ENCODE measurements around the gene ZNF511.

GRCh38 chr10:133271521-133272300 lies 37.0 kb upstream of the ZNF511 start:
- TF ChIP-seq, protein P1, sequence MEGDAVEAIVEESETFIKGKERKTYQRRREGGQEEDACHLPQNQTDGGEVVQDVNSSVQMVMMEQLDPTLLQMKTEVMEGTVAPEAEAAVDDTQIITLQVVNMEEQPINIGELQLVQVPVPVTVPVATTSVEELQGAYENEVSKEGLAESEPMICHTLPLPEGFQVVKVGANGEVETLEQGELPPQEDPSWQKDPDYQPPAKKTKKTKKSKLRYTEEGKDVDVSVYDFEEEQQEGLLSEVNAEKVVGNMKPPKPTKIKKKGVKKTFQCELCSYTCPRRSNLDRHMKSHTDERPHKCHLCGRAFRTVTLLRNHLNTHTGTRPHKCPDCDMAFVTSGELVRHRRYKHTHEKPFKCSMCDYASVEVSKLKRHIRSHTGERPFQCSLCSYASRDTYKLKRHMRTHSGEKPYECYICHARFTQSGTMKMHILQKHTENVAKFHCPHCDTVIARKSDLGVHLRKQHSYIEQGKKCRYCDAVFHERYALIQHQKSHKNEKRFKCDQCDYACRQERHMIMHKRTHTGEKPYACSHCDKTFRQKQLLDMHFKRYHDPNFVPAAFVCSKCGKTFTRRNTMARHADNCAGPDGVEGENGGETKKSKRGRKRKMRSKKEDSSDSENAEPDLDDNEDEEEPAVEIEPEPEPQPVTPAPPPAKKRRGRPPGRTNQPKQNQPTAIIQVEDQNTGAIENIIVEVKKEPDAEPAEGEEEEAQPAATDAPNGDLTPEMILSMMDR (IDR thresholded peaks at IDR 0.05; ENCODE audit: low read depth, low read length, poor library complexity, severe bottlenecking): no peak
- TF ChIP-seq EZH2phosphoT487 (IDR thresholded peaks at IDR 0.05; ENCODE audit: borderline replicate concordance, low read length): no peak

Data from DOHH2 (cell line).